GM10266 (cell line): ENCODE results near the gene KCNK4.

Source experiments
- DNase-seq: peaks from one replicate; pipeline ENCODE4 v3.0.0; 2012; ENCODE audit errors: extremely low spot score
- CTCF ChIP-seq: IDR thresholded peaks from 2 replicates; pipeline ENCODE4 v1.5.1; 2012; ENCODE audit warnings: mild to moderate bottlenecking, low read depth; ENCODE audit not compliant: control insufficient read depth, insufficient read depth; ENCODE audit errors: missing control alignments

KCNK4 gene

GRCh38 chr11:64339754-64340408, 48.8 kb downstream of the KCNK4 start, which contains the start of gene CCDC88B:
TSS of gene CCDC88B (plus strand) at chr11:64340204. CDS start at chr11:64340267, 63 bp downstream.
- peak; percentile 89 for DNase-seq
- TF ChIP-seq CTCF: no peak

- peak; percentile 86 for DNase-seq
- TF ChIP-seq CTCF: peak; percentile 17
Observed at GRCh38 chr11:64340671-64341335, 49.7 kb downstream of the KCNK4 start.

- no peak for DNase-seq
Observed at GRCh38 chr11:64341429-64341828, 50.3 kb downstream of the KCNK4 start.

GRCh38 chr11:64341851-64342791, 51.0 kb downstream of the KCNK4 start:
- peak; percentile 97 for DNase-seq
- TF ChIP-seq CTCF: peak; percentile 40

More at GRCh38 chr11:64341429-64341828, 50.3 kb downstream of the KCNK4 start:
- TF ChIP-seq CTCF: no peak

GRCh38 chr11:64342869-64343745, 52.0 kb downstream of the KCNK4 start:
- no peak for TF ChIP-seq CTCF
- DNase-seq: no peak

- no peak for DNase-seq
- peak; percentile 39 for TF ChIP-seq CTCF
Observed at GRCh38 chr11:64343767-64344559, 52.9 kb downstream of the KCNK4 start.
